GM21526 (cell line): ENCODE results near the gene MYBPH.

ENCODE experiments used
- ATAC-seq: cut with Tn5 transposase; IDR thresholded peaks from one replicate; pipeline ENCODE4 v1.9.1; 2021; ENCODE audit warnings: moderate library complexity; ENCODE audit not compliant: unreplicated experiment, low FRiP score

MYBPH gene

GRCh38 chr1:203150511-203151297 lies 24.9 kb downstream of the MYBPH start:
- ATAC-seq, result no peak

- ATAC-seq, result no peak
These were observed 26.3 kb downstream of the MYBPH start for GRCh38 chr1:203149188-203149840.

- ATAC-seq, result no peak
These were observed 27.0 kb downstream of the MYBPH start for GRCh38 chr1:203148579-203148978.

- no peak for ATAC-seq
These were observed 27.5 kb downstream of the MYBPH start for GRCh38 chr1:203148127-203148526.

- no peak for ATAC-seq
These were observed 28.2 kb downstream of the MYBPH start for GRCh38 chr1:203147376-203147775.

GRCh38 chr1:203146537-203146936 lies 29.1 kb downstream of the MYBPH start:
- no peak for ATAC-seq

- ATAC-seq, result no peak
These were observed 29.6 kb downstream of the MYBPH start for GRCh38 chr1:203146042-203146369.

GRCh38 chr1:203145321-203146041 lies 30.1 kb downstream of the MYBPH start:
- ATAC-seq, result no peak

- no peak for ATAC-seq
These were observed 31.0 kb downstream of the MYBPH start for GRCh38 chr1:203144661-203145060.

GRCh38 chr1:203143641-203144040 lies 32.0 kb downstream of the MYBPH start:
- ATAC-seq, result no peak

GRCh38 chr1:203142684-203143408 lies 32.8 kb downstream of the MYBPH start:
- no peak for ATAC-seq

GRCh38 chr1:203142124-203142523 lies 33.5 kb downstream of the MYBPH start:
- no peak for ATAC-seq

GRCh38 chr1:203140743-203141520 lies 34.7 kb downstream of the MYBPH start:
- ATAC-seq, result no peak

- no peak for ATAC-seq
These were observed 35.6 kb downstream of the MYBPH start for GRCh38 chr1:203139976-203140475.

- no peak for ATAC-seq
These were observed 37.6 kb downstream of the MYBPH start for GRCh38 chr1:203138066-203138465.

GRCh38 chr1:203137324-203137723 lies 38.3 kb downstream of the MYBPH start:
- no peak for ATAC-seq

- ATAC-seq, result no peak
These were observed 39.1 kb downstream of the MYBPH start for GRCh38 chr1:203136409-203137042.

GRCh38 chr1:203135636-203136305 lies 39.9 kb downstream of the MYBPH start:
- no peak for ATAC-seq
